Right cardiac atrium (tissue), 5 donors: ENCODE data around the gene FN1. TPM values are rescaled to one million over a fixed set of nuclear protein-coding genes. Genes with fewer than 3 reads are reported as not detected.

ENCODE experiments used
- ATAC-seq, 2 donors: fragments of 200-7000 bp; cut with Tn5 transposase; one replicate each; pipeline versions ENCODE4 v1.8.0 to v1.9.1; 2020; ENCODE audit warnings: moderate library complexity in 2 of 2, mild to moderate bottlenecking in 1 of 2
- DNase-seq, 3 donors: peaks; one replicate each; pipeline ENCODE4 v3.0.0-alpha.2; 2020
- H3K27ac ChIP-seq: one replicate; pipeline ENCODE4 v1.5.1; 2013; ENCODE audit warnings: mild to moderate bottlenecking, low read length, control low read depth, moderate library complexity
- H3K27me3 ChIP-seq: one replicate; pipeline ENCODE4 v1.6.1; 2013; ENCODE audit not compliant: control insufficient read depth, insufficient read depth
- H3K4me1 ChIP-seq: one replicate; pipeline ENCODE4 v1.6.1; 2013; ENCODE audit warnings: low read length; ENCODE audit not compliant: control insufficient read depth, insufficient read depth
- H3K4me3 ChIP-seq: one replicate; pipeline ENCODE4 v1.5.1; 2013; ENCODE audit warnings: low read length, control low read depth
- H3K9me3 ChIP-seq: one replicate; pipeline ENCODE4 v1.6.1; 2013; ENCODE audit warnings: low read length; ENCODE audit not compliant: control insufficient read depth
- WGBS: extraction: QIAGEN DNeasy Blood & Tissue Kit; methylation state at CpG from one replicate; pipeline ENCODE4 v1.1.7; 2013; 5-methylcytosine and 5-hydroxymethylcytosine counted together
- intact Hi-C, 4 donors: fragments of 100-400 bp; cut with DNase I; formaldehyde crosslinking; loops; one replicate each; pipeline versions ENCODE4 v1.11.0 to v1.14.0; 2022 to 2023
- polyA plus RNA-seq: library from polyadenylated mRNA; stranded (reverse); fragments of 200-250 nt; gene quantifications from one replicate; pipeline ENCODE4 v1.2.3, GENCODE V29; 2013
- total RNA-seq, 4 donors: library from RNA; stranded (reverse); fragmentation: NEBNext Ultra II Directional; extraction: Animal tissue kit (Norgen Biotek cat#: 25700); gene quantifications; one replicate each; pipeline ENCODE4 v1.2.1, GENCODE V29; 2021
- donor health status: healthy with polysubstance abuse.
- donor health status: DM: no; HTN: yes; CAD: no.
- donor health status: DM: no; HTN: no; CAD: no.
- donor health status: DM: no; HTN: yes; CAD: no; lungs with severe emphysema.
- donor health status: DM: yes; HTN: yes; CAD: no.

Gene FN1
- total and polyA plus RNA-seq, 5 donors, result 205 to 530 (median 342) TPM

- ATAC-seq (no peak), DNase-seq (no peak)
- no peaks in the 10 kb centered on the region for H3K4me1 ChIP-seq
- no peaks in the 10 kb centered on the region for H3K9me3 ChIP-seq
- WGBS, result 88% methylated on average over 2 of the region's 2 CpGs
- no peak overlapping the region for H3K27ac ChIP-seq
- no peak overlapping the region for H3K4me3 ChIP-seq
- intact Hi-C loops, result no loop called here
- H3K27me3 ChIP-seq, result no peaks in the 10 kb centered on the region
Measured at GRCh38 chr2:215377283-215377682, 58.6 kb downstream of the FN1 start.

- ATAC-seq (no peak), DNase-seq (no peak)
- Histone ChIP-seq H3K4me1 (no peaks in the 10 kb centered on the region), H3K27ac (no peak overlapping the region), H3K9me3 (no peaks in the 10 kb centered on the region), H3K27me3 (no peaks in the 10 kb centered on the region), H3K4me3 (no peak overlapping the region)
- intact Hi-C loops, result no loop called here
- WGBS, result 79% methylated on average over 9 of the region's 9 CpGs
Measured at GRCh38 chr2:215376103-215376780, 59.6 kb downstream of the FN1 start.

- WGBS, result 95% methylated on average over 6 of the region's 6 CpGs
Measured at GRCh38 chr2:215375467-215375830, 60.4 kb downstream of the FN1 start.

GRCh38 chr2:215374642-215375466 lies 61.0 kb downstream of the FN1 start:
- intact Hi-C loops, result no loop called here
- 93% methylated on average over 10 of the region's 10 CpGs for WGBS
- Histone ChIP-seq H3K9me3 (no peaks in the 10 kb centered on the region), H3K27me3 (no peaks in the 10 kb centered on the region), H3K27ac (no peak overlapping the region), H3K4me1 (no peaks in the 10 kb centered on the region), H3K4me3 (no peak overlapping the region)
- DNase-seq (no peak), ATAC-seq (no peak)

More at GRCh38 chr2:215375467-215375830, 60.4 kb downstream of the FN1 start:
- no peak overlapping the region for H3K4me3 ChIP-seq
- intact Hi-C loops, result no loop called here
- no peak for DNase-seq
- H3K9me3 ChIP-seq, result no peaks in the 10 kb centered on the region
- no peak for ATAC-seq
- H3K27me3 ChIP-seq, result no peaks in the 10 kb centered on the region
- H3K27ac ChIP-seq, result no peak overlapping the region
- no peaks in the 10 kb centered on the region for H3K4me1 ChIP-seq

GRCh38 chr2:215374002-215374401 lies 61.9 kb downstream of the FN1 start:
- Histone ChIP-seq H3K27me3 (no peaks in the 10 kb centered on the region), H3K9me3 (no peaks in the 10 kb centered on the region), H3K4me3 (no peak overlapping the region), H3K27ac (no peak overlapping the region), H3K4me1 (no peaks in the 10 kb centered on the region)
- ATAC-seq, result no peak
- DNase-seq, result no peak
- WGBS, result 81% methylated on average over 1 of the region's 1 CpG
- intact Hi-C loops, result no loop called here

GRCh38 chr2:215372968-215373649 lies 62.8 kb downstream of the FN1 start:
- H3K27ac ChIP-seq, result no peak overlapping the region
- 83% methylated on average over 9 of the region's 9 CpGs for WGBS
- no peaks in the 10 kb centered on the region for H3K9me3 ChIP-seq
- DNase-seq (no peak), ATAC-seq (no peak)
- no peaks in the 10 kb centered on the region for H3K4me1 ChIP-seq
- intact Hi-C loops, result no loop called here
- H3K4me3 ChIP-seq, result no peak overlapping the region
- H3K27me3 ChIP-seq, result no peaks in the 10 kb centered on the region

GRCh38 chr2:215371915-215372897 lies 63.7 kb downstream of the FN1 start:
- intact Hi-C loops, result no loop called here
- H3K9me3 ChIP-seq, result no peaks in the 10 kb centered on the region
- H3K4me3 ChIP-seq, result no peak overlapping the region
- no peaks in the 10 kb centered on the region for H3K4me1 ChIP-seq
- 82% methylated on average over 14 of the region's 14 CpGs for WGBS
- H3K27ac ChIP-seq, result no peak overlapping the region
- H3K27me3 ChIP-seq, result no peaks in the 10 kb centered on the region
- no peak for DNase-seq
- ATAC-seq, result no peak

- intact Hi-C loops, result no loop called here
- Histone ChIP-seq H3K27ac (no peak overlapping the region), H3K4me1 (no peaks in the 10 kb centered on the region), H3K4me3 (no peak overlapping the region), H3K9me3 (no peaks in the 10 kb centered on the region), H3K27me3 (no peaks in the 10 kb centered on the region)
- WGBS, result 75% methylated on average over 14 of the region's 14 CpGs
- DNase-seq (no peak), ATAC-seq (no peak)
Measured at GRCh38 chr2:215370112-215370965, 65.5 kb downstream of the FN1 start.

- 66% methylated on average over 3 of the region's 3 CpGs for WGBS
- ATAC-seq, result no peak
- Histone ChIP-seq H3K9me3 (no peaks in the 10 kb centered on the region), H3K4me3 (no peak overlapping the region), H3K27me3 (no peaks in the 10 kb centered on the region), H3K4me1 (no peaks in the 10 kb centered on the region), H3K27ac (no peak overlapping the region)
- DNase-seq, result no peak
- intact Hi-C loops, result no loop called here
Measured at GRCh38 chr2:215369181-215369760, 66.6 kb downstream of the FN1 start.

- no peak for ATAC-seq
- intact Hi-C loops, result no loop called here
- no peak overlapping the region for H3K4me3 ChIP-seq
- H3K9me3 ChIP-seq, result no peaks in the 10 kb centered on the region
- DNase-seq, result no peak
- H3K27ac ChIP-seq, result no peak overlapping the region
- H3K27me3 ChIP-seq, result no peaks in the 10 kb centered on the region
- H3K4me1 ChIP-seq, result no peaks in the 10 kb centered on the region
Measured at GRCh38 chr2:215368493-215368809, 67.4 kb downstream of the FN1 start.
